ENCODE measurements around the gene NOXO1. TPM values are rescaled to one million over a fixed set of nuclear protein-coding genes. Genes with fewer than 3 reads are reported as not detected.
A peak's percentile ranks its signal among the peaks of the same experiment; 100 is the strongest.

The NOXO1 gene
- total and polyA plus RNA-seq, 9 of the 15 experiments (the other 6 are each of a cell fraction or from before 2014, with no cell fraction given) = not detected

- TF ChIP-seq ID3 (CRISPR knock-in tag; IDR thresholded peaks at IDR 0.05) = no peak
- 0 out of 2 replicates have a peak, but pooled peaks have one; percentile 29 for TF ChIP-seq ID3 (tag; IDR thresholded peaks at IDR 0.05)
- no peak for TF ChIP-seq ZBTB49 (CRISPR knock-in tag; IDR thresholded peaks at IDR 0.05; ENCODE audit: borderline replicate concordance)
- TF ChIP-seq MCM2 (IDR thresholded peaks at IDR 0.05; ENCODE audit: low read depth) = no peak
- TF ChIP-seq BCL6 (CRISPR knock-in tag; IDR thresholded peaks at IDR 0.05) = no peak
- no peak for TF ChIP-seq HDGF (IDR thresholded peaks at IDR 0.05)
- peak; percentile 28; the same call in 1 of the 2 replicates for TF ChIP-seq ETS1 (conservative IDR thresholded peaks at IDR 0.05; ENCODE audit: control insufficient read depth, low read depth, low read length)
- no peak for TF ChIP-seq RAD21 (CRISPR knock-in tag; conservative IDR thresholded peaks at IDR 0.05 in 1 of 2, IDR thresholded peaks at IDR 0.05 in 1 of 2)
- TF ChIP-seq, protein P1, sequence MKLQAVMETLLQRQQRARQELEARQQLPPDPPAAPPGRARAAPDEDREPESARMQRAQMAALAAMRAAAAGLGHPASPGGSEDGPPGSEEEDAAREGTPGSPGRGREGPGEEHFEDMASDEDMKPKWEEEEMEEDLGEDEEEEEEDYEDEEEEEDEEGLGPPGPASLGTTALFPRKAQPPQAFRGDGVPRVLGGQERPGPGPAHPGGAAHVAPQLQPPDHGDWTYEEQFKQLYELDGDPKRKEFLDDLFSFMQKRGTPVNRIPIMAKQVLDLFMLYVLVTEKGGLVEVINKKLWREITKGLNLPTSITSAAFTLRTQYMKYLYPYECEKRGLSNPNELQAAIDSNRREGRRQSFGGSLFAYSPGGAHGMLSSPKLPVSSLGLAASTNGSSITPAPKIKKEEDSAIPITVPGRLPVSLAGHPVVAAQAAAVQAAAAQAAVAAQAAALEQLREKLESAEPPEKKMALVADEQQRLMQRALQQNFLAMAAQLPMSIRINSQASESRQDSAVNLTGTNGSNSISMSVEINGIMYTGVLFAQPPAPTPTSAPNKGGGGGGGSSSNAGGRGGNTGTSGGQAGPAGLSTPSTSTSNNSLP (IDR thresholded peaks at IDR 0.05; ENCODE audit: borderline replicate concordance, low read depth, low read length) = no peak
- TF ChIP-seq ZNF24 (IDR thresholded peaks at IDR 0.05) = 0 out of 2 replicates have a peak, but pooled peaks have one; percentile 48
- peak; percentile 95; the same call in 1 of the 2 replicates for TF ChIP-seq ATF6 (CRISPR knock-in tag; IDR thresholded peaks at IDR 0.05)
- TF ChIP-seq TRIM28 (IDR thresholded peaks at IDR 0.05) = no peak
- peak; percentile 84 for TF ChIP-seq E2F3 (CRISPR knock-in tag; IDR thresholded peaks at IDR 0.05)
- no peak for TF ChIP-seq TCF7L2 (IDR thresholded peaks at IDR 0.05; ENCODE audit: low read depth, low read length)
- TF ChIP-seq TAF7 (tag; IDR thresholded peaks at IDR 0.05) = no peak
- no peak for TF ChIP-seq PBX2 (CRISPR knock-in tag; IDR thresholded peaks at IDR 0.05; ENCODE audit: low read depth)
- TF ChIP-seq PBX2 (tag; conservative IDR thresholded peaks at IDR 0.05; ENCODE audit: low read depth) = no peak
These were observed 10.9 kb upstream of the NOXO1 start (continued) for GRCh38 chr16:1991948-1992703.

Data from K562 (cell line).